Measurements from ENCODE around the gene MCU.

MCU gene

DNA sequence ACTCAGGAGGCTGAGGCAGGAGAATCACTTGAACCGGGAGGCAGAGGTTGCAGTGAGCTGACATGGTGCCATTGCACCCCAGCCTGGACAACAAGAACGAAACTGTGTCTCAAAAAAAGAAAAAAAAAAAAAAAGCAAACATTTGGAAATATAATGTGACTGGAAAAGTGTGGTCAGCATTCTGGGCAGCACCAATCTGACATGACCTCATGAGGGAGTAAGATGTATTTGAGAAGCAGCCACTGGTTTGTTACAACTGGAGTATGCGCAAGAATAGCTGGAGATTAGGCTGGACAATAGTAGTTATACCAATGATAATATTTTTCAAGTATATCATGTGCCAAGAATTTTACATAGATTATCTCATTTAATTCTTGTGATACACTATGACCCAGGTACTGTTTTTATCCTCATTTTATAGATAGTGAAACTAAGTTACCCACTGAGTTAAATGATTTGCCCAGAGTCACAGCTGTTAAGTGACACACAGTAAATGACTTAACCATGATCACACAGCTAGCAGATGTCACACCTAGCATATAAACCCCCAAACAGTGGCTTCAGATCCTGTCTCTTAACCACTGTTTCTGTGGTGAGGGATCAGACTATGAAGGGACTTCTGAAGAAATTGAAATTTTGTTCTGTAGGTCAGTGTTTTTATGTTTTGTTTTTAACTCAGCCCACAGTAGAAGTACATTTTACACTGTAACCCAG, 11.1 kb downstream of the MCU start:
- no peak for DNase-seq (ENCODE audit: low spot score)
- in situ Hi-C loops (cut with MboI; ENCODE audit: low sequenced_read_pairs, unreplicated experiment) = no loop called here
- TF ChIP-seq, protein P1, sequence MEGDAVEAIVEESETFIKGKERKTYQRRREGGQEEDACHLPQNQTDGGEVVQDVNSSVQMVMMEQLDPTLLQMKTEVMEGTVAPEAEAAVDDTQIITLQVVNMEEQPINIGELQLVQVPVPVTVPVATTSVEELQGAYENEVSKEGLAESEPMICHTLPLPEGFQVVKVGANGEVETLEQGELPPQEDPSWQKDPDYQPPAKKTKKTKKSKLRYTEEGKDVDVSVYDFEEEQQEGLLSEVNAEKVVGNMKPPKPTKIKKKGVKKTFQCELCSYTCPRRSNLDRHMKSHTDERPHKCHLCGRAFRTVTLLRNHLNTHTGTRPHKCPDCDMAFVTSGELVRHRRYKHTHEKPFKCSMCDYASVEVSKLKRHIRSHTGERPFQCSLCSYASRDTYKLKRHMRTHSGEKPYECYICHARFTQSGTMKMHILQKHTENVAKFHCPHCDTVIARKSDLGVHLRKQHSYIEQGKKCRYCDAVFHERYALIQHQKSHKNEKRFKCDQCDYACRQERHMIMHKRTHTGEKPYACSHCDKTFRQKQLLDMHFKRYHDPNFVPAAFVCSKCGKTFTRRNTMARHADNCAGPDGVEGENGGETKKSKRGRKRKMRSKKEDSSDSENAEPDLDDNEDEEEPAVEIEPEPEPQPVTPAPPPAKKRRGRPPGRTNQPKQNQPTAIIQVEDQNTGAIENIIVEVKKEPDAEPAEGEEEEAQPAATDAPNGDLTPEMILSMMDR (IDR thresholded peaks at IDR 0.05; ENCODE audit: borderline replicate concordance, control extremely low read depth, extremely low read depth, insufficient read depth, missing control alignments) = no peak

DNA sequence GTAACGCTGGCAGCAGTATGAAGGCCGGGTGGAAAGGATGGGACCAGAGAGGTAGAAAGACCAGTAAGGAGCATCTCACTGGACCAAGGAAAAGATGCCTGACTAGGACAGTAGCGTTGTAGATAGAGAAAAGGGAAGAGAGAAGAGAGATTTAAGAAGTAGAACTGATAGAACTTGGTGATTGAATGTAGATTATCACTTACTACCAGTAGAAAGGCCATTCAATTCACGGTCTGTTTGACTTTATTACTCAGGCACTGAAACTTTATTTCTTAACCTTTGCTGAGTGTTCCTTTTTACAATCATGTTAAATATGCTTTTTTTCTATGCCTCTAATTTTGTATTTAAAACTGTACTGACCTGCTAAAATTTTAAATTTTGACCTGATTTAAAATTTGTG, 12.2 kb downstream of the MCU start:
- TF ChIP-seq, protein P1 (IDR thresholded peaks at IDR 0.05; ENCODE audit: borderline replicate concordance, control extremely low read depth, extremely low read depth, insufficient read depth, missing control alignments) = no peak

DNA sequence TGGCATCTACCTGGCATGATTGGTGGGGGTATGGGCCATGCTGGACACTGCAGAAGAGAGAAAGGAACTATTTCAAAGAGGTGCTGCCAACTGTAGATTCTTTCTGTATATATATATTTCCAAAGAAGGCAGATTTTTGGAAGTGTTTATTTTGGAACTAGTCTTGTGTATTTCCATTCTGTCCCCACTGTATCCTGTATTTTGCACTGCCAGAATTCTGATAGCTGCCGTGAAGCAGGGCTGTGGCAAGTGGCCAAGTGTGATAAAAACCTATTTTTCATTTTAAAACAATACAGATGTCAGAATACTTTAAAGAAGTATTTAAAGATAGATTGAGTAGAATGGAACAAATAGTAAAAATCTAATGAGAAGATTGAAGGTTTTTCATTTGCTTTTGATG, 17.1 kb downstream of the MCU start:
- DNase-seq (ENCODE audit: low spot score) = no peak
- in situ Hi-C loops (cut with MboI; ENCODE audit: low sequenced_read_pairs, unreplicated experiment) = no loop called here
- TF ChIP-seq, protein P1 (IDR thresholded peaks at IDR 0.05; ENCODE audit: borderline replicate concordance, control extremely low read depth, extremely low read depth, insufficient read depth, missing control alignments) = no peak

More for the DNA sequence above, 12.2 kb downstream of the MCU start:
- in situ Hi-C loops (cut with MboI; ENCODE audit: low sequenced_read_pairs, unreplicated experiment) = no loop called here
- no peak for DNase-seq (ENCODE audit: low spot score)

DNA sequence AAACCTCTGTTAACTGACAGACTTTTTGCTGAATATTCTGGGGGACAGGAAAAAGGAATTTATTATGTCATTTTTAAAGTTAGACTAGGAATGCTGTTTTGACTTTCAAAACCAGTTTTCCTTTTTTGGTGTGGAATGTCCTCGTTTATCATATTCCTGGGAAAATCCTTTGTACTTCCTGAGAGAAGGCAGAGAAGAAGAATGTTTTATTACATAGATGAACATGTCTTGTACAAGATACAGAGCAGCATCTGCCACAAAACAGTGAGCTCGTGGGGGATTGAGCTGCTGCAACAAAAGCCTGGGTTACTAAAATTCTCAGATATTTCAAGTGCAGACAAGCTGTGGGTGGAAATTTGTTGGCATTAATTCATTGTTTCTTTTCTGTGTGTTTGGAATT, 20.2 kb downstream of the MCU start:
- no peak for DNase-seq (ENCODE audit: low spot score)
- TF ChIP-seq, protein P1 (IDR thresholded peaks at IDR 0.05; ENCODE audit: borderline replicate concordance, control extremely low read depth, extremely low read depth, insufficient read depth, missing control alignments) = no peak
- in situ Hi-C loops (cut with MboI; ENCODE audit: low sequenced_read_pairs, unreplicated experiment) = no loop called here

DNA sequence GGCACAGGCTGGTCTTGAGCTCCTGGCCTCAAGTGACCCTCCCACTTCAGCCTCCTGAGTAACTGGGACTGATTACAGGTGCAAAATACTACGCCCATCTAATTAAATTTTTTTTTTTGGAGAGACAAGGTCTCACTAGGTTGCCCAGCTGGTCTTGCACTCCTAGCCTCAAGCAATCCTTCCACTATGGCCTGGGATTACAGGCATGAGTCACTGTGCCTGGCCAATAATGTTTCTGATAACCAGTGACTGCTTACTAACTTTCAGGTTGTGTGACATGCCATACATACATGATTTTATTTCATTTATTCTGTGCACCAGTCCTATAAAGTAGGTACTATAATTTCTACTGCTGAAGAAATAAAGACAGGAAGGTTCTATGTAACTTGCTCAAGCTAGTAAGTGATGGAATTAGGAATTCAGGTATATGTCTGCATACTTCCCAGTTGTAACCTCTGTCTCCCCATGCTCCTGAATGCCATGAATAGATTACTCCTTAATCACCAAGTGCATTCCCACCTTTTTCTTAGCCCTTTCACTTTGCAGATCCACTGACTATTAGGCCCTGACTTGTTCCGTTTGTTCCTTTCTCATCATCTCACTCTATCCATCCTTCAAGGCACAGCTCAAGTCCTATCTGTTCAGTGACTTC, 28.1 kb downstream of the MCU start:
- TF ChIP-seq, protein P1 (IDR thresholded peaks at IDR 0.05; ENCODE audit: borderline replicate concordance, control extremely low read depth, extremely low read depth, insufficient read depth, missing control alignments) = no peak
- DNase-seq (ENCODE audit: low spot score) = no peak
- in situ Hi-C loops (cut with MboI; ENCODE audit: low sequenced_read_pairs, unreplicated experiment) = no loop called here

DNA sequence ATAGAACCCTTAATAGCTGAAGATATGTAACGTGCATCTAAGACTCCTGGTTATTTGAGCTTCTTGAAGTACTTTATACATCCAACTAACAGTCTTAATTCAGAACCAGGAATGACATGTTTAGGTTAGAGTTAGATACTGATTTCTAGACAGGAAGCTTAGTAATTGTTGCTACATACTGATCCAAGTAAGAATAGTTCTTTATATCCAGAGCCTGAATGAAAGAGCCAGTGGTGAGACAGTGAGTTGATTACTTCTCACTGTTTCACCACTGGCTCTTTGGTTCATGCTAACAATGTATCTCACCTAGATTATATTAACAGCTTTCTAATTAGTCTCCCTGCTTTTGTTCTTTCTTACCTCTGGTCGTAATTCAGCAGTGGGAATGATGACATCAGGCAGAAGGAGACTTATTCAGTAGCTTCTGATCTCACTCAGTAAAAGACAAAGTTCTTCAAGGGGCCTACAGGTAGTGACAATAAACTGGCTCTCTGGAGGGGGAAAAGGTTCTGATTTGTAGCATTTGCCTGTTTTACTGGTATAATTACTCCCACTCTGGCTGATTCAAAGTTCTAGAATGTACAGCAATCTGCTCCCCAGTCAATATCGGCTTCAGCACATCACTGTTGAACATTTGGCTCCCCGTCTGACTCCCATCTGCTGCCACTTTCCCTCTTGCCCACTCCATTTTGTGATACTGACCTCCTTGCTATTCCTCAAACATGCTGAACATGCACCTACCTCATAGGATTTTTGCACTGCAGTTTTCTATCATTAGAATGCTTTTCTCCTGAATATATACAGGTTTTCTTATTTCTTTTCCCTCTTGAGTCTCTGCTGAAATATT, 29.1 kb downstream of the MCU start:
- no peak for DNase-seq (ENCODE audit: low spot score)
- in situ Hi-C loops (cut with MboI; ENCODE audit: low sequenced_read_pairs, unreplicated experiment) = no loop called here
- TF ChIP-seq, protein P1 (IDR thresholded peaks at IDR 0.05; ENCODE audit: borderline replicate concordance, control extremely low read depth, extremely low read depth, insufficient read depth, missing control alignments) = no peak

Measured in GM13976 (cell line).